ENCODE data around the gene SMIM29. TPM values are rescaled to one million over a fixed set of nuclear protein-coding genes. Genes with fewer than 3 reads are reported as not detected.

Gene SMIM29
- total RNA-seq, 1 experiment from 2014 or later: 25.1 TPM

GRCh38 chr6:34284563-34285447, 36.0 kb upstream of the SMIM29 start:
- POLR2A ChIA-PET: no interaction called here
- no peak overlapping the region for H2AFZ ChIP-seq (ENCODE audit: low read depth, low read length, poor library complexity, severe bottlenecking)
- peaks cover 0 to 19% of the 10 kb centered on the region in 2 experiments; a peak in 2 of 4 replicates for H3K36me3 ChIP-seq (ENCODE audit: control insufficient read depth in 1 of 2, insufficient read depth in 2 of 2, low read length in 2 of 2)
- no peaks in the 10 kb centered on the region for H4K20me1 ChIP-seq (ENCODE audit: insufficient read depth)
- DNase-seq (ENCODE audit: low read depth, low spot score) (no peak), ATAC-seq (no peak)
- H3K27ac ChIP-seq (ENCODE audit: low read depth, low read length): no peak overlapping the region
- intact Hi-C loops (cut with micrococcal nuclease): no loop called here
- no peaks in the 10 kb centered on the region for H3K27me3 ChIP-seq (ENCODE audit: insufficient read depth, low read length)
- H3K9me2 ChIP-seq (ENCODE audit: insufficient read depth): no peaks in the 10 kb centered on the region
- no peaks in the 10 kb centered on the region for H3K79me2 ChIP-seq (ENCODE audit: insufficient read depth, low read length)
- RAD21 ChIA-PET (ENCODE audit: low non-redundant PET in 1 of 2, low total read pairs in 2 of 2, uncharacterized antibody in 2 of 2, unreplicated experiment in 2 of 2): no interaction called here
- H3K4me2 ChIP-seq (ENCODE audit: low read length): no peak overlapping the region
- no peak overlapping the region for H3K9ac ChIP-seq (ENCODE audit: low read length)
- no peaks in the 10 kb centered on the region for H3K9me3 ChIP-seq (ENCODE audit: control insufficient read depth in 1 of 2, insufficient read depth in 1 of 2, low read depth in 1 of 2, low read length in 2 of 2)
- no peaks in the 10 kb centered on the region for H3K4me1 ChIP-seq (ENCODE audit: control insufficient read depth in 1 of 2, insufficient read depth in 2 of 2, low read length in 2 of 2)
- no peak overlapping the region for H3K4me3 ChIP-seq (replicated peaks in 1 of 2; ENCODE audit: low read depth in 1 of 2, low read length in 2 of 2)
- no TSS peak for BruUV-seq (replicated peaks)
- CTCF ChIA-PET: no interaction called here
- TF ChIP-seq ZNF274 (IDR thresholded peaks at IDR 0.05; ENCODE audit: low read depth, low read length): no peak
- no peak for TF ChIP-seq POLR2A (IDR thresholded peaks at IDR 0.05; ENCODE audit: borderline replicate concordance, extremely low read depth, insufficient read depth, insufficient read length)
- TF ChIP-seq CTCF (IDR thresholded peaks at IDR 0.05 in 2 of 3, conservative IDR thresholded peaks at IDR 0.05 in 1 of 3; ENCODE audit: borderline replicate concordance in 1 of 3, insufficient read depth in 1 of 3, low read depth in 2 of 3, low read length in 2 of 3): no peak
- TF ChIP-seq SRF (IDR thresholded peaks at IDR 0.05; ENCODE audit: low read depth): no peak
- TF ChIP-seq POLR2AphosphoS5 (IDR thresholded peaks at IDR 0.05; ENCODE audit: low read depth, low read length): no peak
- no peak for TF ChIP-seq EZH2 (IDR thresholded peaks at IDR 0.05)
- TF ChIP-seq REST (IDR thresholded peaks at IDR 0.05; ENCODE audit: low read depth): no peak
- no peak for TF ChIP-seq ATF3 (IDR thresholded peaks at IDR 0.05)
- no peak for TF ChIP-seq TCF7L2 (IDR thresholded peaks at IDR 0.05; ENCODE audit: borderline replicate concordance, extremely low read depth, insufficient read depth, insufficient read length)
- TF ChIP-seq CBX3 (IDR thresholded peaks at IDR 0.05; ENCODE audit: low read depth): no peak
- TF ChIP-seq YY1 (IDR thresholded peaks at IDR 0.05; ENCODE audit: extremely low read depth, insufficient replicate concordance, low read depth, low read length): no peak
- no peak for TF ChIP-seq RAD21 (IDR thresholded peaks at IDR 0.05; ENCODE audit: low read depth)
- no peak for TF ChIP-seq JUND (IDR thresholded peaks at IDR 0.05)
- TF ChIP-seq EGR1 (IDR thresholded peaks at IDR 0.05; ENCODE audit: low read depth): no peak
- TF ChIP-seq SP1 (IDR thresholded peaks at IDR 0.05; ENCODE audit: low read depth): no peak
- no peak for TF ChIP-seq MAX (IDR thresholded peaks at IDR 0.05)
- no peak for TF ChIP-seq ZBTB33 (IDR thresholded peaks at IDR 0.05; ENCODE audit: extremely low read depth, insufficient replicate concordance, low read length)
- TF ChIP-seq FOSL1 (IDR thresholded peaks at IDR 0.05; ENCODE audit: low read depth): no peak
- TF ChIP-seq EZH2phosphoT487 (IDR thresholded peaks at IDR 0.05; ENCODE audit: borderline replicate concordance): no peak
